Activated CD4-positive, alpha-beta T cell treated with anti-CD3 and anti-CD28 coated beads for 1 hour (primary cell): Measurements from ENCODE around the gene PRX.
A peak's percentile ranks its signal among the peaks of the same experiment; 100 is the strongest.
"Not testable (repeated sequence)": the region's sequence is repeated elsewhere in the genome, so short reads cannot be mapped to it uniquely, and the experiment has no call there.

Source experiments
- DNase-seq: peaks from one replicate; pipeline ENCODE4 v3.0.0-alpha.2; 2020

PRX gene, protein sequence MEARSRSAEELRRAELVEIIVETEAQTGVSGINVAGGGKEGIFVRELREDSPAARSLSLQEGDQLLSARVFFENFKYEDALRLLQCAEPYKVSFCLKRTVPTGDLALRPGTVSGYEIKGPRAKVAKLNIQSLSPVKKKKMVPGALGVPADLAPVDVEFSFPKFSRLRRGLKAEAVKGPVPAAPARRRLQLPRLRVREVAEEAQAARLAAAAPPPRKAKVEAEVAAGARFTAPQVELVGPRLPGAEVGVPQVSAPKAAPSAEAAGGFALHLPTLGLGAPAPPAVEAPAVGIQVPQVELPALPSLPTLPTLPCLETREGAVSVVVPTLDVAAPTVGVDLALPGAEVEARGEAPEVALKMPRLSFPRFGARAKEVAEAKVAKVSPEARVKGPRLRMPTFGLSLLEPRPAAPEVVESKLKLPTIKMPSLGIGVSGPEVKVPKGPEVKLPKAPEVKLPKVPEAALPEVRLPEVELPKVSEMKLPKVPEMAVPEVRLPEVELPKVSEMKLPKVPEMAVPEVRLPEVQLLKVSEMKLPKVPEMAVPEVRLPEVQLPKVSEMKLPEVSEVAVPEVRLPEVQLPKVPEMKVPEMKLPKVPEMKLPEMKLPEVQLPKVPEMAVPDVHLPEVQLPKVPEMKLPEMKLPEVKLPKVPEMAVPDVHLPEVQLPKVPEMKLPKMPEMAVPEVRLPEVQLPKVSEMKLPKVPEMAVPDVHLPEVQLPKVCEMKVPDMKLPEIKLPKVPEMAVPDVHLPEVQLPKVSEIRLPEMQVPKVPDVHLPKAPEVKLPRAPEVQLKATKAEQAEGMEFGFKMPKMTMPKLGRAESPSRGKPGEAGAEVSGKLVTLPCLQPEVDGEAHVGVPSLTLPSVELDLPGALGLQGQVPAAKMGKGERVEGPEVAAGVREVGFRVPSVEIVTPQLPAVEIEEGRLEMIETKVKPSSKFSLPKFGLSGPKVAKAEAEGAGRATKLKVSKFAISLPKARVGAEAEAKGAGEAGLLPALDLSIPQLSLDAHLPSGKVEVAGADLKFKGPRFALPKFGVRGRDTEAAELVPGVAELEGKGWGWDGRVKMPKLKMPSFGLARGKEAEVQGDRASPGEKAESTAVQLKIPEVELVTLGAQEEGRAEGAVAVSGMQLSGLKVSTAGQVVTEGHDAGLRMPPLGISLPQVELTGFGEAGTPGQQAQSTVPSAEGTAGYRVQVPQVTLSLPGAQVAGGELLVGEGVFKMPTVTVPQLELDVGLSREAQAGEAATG (N-terminal part only)

DNA sequence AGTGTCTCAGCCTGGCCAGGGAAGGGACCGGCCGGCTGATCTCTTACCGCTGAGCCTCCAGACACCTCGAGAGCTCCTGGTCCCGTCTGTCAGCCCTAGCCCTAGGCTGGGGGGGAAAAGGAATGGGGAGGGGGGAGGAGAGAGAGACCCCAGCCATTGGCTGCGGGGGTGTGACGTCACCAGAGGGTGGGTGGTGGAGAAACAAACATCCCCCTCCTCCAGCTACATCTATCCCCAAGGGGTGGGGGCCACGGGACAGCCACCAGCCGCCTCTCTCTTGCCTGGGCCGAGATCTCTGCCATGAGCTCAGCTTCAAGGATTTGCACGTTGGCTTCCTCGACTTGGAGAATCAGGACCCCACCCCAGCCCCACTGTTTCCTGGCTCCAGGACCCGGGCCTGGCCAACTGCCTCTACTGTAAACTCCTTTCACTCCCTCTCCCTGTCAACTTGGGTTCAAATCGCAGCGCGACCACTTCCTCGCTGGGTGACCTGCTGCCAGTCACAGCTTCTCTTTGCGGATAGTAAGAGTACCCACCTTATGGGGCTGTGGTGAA lies at the start of gene PRX:
Gene PRX (minus strand): TSS at position 88 of the 555 bp plus-strand sequence. CDS start 5,446 bp downstream, outside the sequence.
- DNase-seq = no peak

DNA sequence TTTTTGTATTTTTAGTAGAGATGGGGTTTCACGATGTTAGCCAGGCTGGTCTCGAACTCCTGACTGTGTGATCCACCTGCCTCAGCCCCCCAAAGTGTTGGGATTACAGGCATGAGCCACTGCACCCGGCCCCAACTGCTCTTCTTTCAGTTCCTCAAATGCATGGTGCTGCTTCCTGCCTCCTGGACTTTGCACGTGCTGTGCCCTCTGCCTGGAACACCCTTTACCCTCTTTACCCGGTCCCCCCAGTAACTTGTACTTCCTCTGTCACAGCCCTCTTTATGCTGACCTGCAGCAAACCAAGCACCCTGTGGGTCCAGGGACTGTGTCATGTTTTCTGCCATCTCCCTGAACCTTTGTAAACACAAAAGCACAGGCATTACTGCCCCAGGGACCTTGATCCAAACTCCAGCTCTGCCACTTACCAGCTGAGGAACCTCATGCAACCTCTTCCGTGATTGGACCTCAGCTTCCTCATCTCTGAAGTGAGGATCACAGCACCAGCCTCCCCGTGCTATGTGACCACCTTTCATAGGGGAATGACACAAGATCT lies 48.6 kb upstream of the PRX start:
- DNase-seq = no peak

DNA sequence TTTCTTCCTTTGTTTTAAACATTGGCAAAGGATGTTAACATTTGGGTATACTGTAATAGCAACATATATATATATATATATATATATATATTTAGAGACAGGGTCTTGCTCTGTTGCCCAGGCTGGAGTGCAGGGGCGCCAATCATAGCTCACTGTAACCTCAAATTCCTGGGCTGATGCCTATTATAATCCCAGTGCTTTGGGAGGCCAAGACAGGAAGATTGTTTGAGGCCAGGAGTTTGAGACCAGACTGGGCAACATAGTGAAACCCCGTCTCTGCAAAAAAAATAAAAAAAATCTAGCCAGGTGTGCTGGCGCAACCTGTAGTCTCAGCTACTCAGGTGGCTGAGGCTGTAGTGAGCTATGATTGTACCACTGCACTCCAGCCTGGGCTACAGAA lies 47.0 kb upstream of the PRX start:
- DNase-seq = no peak

DNA sequence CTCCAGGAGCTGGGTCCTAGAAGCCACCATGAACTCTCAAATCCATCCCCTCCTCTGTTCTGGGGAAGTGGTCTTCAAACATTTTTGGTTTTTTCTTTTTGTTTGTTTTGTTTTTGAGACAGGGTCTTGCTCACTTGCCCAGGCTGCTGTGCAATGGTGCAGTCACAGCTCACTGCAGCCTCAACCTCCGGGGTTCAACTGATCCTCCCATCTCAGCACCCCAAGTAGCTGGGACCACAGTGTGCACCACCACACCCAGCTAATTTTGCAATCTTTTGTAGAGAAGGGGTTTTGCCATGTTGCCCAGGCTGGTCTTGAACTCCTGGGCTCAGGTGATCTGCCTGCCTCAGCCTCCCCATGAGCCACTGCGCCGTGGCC lies 45.4 kb upstream of the PRX start:
- no peak for DNase-seq

DNA sequence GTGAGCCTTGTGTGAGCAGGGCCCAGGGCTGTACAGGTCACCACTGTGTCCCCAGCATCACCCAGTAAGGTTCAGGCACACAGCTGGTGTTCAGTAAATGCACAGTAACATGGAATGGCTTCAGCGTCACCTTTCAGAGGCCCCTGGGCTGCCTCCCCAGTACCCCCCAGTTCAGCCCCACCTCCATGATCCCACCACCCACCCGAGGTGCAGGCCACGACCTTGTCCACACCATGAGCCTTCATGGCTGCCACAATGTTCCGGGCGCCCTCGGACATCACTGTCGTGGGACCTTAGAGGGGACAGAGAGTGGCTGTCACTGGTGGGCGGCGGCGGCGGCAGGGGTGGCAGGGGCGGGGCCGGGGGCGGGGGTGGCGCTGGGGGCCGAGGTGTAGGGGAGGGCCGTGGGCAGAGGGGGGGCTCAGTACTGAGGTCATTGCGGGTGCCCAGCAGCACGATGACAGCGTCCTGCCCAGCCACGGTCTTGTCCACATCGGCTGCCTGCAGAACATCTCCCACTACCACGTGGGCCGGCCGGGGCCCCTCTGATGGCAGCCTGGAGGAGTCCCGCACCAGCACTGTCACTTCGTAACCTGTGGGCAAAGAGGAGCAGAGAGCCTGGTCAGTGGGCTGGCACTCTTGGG lies 44.9 kb upstream of the PRX start:
- no peak for DNase-seq

DNA sequence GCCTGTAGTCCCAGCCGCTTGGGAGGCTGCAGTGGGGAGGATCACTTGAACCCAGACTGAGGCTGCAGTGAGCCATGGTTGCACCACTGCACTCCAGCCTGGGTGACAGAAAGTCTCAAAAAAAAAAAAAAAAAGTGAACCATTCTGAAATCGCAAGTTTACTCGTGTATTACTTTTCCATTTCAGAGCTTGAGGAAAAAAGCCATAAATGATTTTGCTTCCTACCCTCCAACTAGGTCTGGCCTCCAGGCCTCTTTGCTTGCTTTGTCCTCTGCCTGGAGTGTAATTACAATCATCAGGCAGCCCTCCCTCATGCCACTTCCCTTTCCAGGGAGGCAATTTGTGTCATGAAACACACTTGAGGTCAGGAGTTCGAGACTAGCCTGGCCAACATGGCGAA lies 43.9 kb upstream of the PRX start:
- no peak for DNase-seq

DNA sequence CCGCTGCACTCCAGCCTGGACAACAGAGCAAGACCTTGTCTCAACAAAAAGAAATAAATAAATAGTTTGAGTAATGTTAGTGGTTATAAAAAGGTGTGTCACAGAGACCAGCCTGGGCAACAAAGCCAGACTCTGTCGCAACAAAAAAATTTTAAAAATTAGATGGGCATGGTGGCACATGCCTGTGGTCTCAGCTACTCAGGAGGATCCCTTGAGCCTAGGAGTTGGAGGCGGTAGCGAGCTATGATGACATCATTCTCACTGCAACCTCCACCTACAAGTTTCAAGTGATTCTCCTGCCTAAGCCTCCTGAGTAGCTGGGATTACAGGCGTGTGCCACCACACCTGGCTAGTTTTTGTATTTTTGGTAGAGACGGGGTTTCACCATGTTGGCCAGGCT lies 40.8 kb upstream of the PRX start:
- not testable (repeated sequence) for DNase-seq

DNA sequence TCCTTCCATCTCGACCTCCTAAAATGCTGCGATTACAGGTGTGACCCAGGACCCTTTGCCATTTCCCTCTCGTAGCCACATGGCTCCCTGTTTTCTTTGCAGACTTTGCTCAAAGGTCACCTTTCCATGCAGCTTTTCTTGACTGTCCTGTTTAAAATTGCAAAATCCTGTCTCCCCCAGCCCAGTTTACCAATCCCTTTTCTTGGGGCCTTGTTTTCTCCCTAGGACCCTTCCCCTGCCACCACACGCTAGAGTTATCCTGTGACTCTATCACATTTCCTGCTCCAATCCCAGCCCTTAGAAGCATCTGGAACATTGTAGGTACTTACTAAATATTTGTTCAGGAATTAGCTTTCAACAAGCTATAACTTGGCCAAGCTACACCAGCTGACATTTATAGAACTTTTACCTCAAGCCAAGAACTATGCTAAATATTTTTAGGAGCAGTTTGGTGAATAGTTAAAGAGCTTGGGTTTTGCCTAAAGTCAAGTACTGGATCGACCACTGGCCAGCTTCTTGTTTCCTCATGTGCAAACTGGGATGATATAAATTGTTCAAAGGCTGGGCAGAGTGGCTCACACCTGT lies 40.1 kb upstream of the PRX start:
- no peak for DNase-seq

DNA sequence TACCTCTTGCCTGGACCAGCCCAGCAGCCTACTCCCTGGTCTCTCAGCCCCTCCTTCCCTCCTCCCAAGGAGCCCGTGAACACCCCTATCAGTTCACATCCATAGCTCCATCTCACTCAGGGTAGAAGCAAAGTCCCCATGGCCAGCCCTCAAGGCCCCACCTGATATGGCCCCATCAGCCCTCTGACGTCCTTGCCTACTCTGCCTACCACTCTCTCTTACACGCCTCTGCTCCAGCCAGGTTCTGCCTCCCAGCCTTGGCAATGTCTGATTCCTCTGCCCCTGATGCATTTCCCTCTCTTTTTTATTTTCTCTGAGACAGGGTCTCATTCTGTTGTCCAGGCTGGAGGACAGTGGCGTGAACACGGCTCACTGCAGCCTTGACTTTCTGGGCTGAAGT lies 38.8 kb upstream of the PRX start:
- DNase-seq = no peak

DNA sequence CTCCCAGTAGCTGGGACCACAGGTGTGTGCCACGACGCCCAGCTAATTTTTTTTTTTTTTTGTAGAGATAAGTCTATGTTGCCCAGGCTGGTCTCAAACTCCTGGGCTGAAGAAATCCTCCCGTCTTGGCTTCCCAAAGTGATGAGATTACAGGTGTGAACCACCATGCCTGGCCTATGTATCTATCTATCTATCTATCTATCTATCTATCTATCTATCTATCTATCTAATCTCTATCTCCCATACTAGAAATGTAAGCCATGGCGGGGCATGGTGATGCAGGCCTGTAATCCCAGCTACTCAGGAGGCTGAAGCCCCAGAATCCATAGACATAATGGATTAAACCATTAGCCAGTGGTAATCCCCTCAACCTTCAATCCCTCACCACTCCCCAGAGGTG lies 37.5 kb upstream of the PRX start:
- DNase-seq = no peak

DNA sequence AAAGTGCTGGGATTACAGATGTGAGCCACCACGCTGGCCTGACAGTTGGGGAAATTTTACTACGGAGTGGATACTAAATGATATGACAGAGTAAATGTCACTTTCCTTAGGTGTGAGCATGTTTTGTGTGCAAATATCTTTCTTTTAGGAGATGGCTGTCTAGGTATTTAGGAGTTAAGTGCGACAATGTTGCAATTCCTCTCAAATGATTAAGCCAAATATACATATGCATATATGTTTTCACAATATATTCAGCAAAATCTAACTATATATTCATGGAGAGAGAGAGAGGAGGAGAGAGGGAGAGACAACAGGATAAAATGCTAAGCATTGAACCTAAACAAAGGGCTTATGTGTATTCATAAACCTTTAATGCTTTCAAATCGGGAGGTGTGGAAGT lies 36.3 kb upstream of the PRX start:
- no peak for DNase-seq

DNA sequence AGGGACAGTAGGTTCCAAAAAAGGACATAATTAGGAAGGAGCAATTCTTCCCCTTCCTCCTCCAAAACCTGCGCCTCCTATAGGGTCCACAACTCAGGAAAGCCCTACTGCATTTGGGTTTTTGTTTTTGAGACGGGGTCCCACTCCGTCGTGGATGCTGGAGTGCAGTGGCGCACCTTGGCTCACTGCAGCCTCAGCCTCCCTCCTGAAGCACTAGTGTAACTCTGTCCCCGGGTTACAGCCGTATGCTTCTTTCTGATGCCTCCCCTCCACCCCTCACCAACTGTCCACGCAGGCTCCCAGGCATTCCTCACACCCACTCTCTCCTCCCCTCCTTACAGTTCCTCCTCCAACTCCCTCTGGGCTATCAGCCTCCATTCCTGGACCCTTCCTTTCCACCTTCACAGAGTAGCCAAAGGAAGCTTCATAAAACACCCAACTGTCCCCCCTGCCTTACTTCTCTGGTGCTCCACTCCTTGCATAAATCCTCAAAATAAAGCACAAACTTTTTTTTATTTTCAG lies 33.1 kb upstream of the PRX start:
- DNase-seq = no peak

DNA sequence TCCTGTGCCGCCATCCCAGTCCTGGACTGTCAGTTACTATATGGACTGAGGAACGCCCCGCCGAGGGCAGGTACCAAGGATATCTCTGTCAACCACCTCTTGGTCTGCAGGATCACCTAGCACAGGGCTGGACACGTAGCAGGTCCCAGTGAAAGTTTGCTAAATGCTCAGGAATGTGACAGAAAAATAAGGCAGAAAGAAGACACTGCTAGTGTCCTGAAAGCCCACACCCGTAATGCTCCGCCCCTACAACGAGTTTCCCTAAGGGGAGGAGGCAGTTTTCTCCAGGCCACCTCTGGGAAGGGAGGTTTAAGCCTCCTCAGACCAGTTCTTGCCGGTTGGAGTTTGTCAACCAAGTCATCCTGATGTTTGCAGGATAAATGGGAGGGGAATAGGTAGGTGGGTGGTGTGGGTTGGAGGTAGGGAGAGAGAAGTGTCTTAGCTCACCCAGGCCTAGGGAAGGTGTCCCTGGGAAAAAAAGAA lies 32.6 kb upstream of the PRX start:
- no peak for DNase-seq

DNA sequence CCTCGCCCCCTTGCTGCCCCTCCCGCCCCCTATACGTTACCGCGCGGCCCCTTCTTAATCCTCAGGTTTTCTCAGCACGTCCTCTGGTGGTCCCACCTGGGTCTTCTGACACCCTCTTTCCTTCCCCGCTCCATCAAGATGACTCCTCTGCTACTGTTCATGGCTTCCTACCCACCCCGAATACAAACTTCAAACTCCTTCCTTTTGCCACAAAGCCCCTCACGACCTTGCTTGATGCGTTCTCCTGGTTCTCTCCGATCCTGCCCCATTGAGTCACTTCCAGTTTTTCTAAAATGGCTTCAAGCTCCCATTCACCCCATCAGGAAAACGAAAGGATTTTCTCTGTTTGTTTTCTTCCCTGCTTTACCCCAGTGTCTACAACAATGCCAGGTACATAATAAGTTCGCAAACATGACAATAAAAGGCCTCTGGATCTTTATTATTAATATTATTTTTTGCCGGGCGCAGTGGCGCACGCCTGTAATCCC lies 31.7 kb upstream of the PRX start:
- no peak for DNase-seq

DNA sequence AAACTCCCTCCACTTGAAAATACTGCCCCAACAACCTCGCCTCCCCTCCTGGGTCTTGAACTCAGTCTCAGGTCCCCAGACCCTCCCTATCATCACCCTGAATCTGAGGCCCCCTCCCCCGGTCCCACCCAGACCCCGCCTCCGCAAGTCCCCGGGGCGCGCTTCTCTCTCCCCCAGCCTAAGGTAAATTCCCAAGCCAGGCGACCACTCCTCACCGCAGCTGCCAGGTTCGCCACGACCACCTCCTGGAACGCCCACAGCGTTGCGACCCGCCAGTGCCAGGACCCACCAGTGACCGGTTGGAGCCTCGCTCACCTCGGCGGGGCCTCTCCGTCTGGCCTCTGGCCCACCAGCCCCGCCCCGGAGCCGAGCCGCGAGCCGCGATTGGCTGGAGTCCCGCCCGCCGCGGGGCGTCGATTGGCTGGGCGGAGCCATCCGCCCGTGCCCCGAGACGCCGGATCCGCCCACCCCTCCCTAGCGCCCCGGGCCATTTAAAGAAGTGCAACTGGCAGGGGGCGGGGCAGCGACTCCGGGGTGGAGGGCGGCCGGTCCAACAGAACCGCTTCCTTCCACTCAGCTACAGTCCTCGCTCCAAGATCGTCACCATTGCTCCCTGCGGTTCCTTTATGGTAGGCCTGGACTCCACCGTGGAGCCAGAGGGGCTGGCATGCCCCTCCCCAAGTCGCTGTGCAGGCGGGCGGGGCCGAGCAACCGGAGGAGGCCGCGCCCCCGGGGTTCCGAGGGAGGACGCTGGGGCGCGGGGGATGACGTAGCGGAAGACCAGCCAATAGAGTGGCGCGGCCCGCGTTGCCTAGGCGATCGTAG lies 31.0 kb upstream of the PRX start, which contains the start of gene SERTAD3:
Gene SERTAD3 (minus strand): TSS at position 336 of the 825 bp plus-strand sequence. CDS start 2,255 bp downstream, outside the sequence.
- DNase-seq = peak; percentile 92

DNA sequence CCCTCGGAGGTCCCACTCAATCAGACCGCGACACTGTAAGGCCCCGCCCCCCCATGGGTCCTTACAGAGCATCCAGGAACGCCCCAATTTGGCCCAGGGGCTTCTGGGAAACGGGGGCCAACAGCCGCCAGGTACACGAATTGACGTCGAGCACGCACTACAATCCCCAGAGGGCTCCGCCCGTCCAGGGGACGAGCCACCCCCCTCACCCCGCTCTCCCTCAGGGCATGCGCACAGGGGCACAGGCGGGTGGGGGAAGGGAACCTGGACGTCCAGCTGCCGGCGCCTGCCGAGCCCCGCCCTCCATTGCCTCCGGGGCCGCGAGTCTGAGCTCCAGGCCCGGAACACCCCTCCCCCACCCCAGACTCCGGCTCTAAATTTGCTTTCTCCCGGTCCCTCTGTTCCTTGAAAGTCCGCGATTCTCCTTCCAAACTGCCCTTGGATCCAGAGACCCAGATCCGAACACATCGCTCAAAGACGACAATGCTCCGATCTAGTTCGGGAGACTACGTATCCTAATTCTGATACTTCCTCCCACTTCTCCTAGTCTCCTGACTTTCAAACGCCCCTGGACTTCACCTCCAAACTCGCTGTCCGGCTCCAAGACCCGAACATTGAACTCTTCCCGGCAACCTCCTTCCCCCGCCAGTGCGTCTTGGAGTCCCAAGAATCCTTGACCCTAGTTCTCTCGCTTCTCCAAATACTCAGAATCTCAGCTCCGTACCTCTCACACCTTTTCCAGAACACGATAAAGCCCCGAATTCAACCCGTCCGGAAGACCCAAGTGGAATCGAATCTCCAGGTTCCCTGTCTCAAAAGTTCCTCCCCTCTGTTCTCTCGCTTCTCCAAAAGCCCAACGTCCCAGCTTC lies 30.2 kb upstream of the PRX start:
- peak; percentile 98 for DNase-seq

DNA sequence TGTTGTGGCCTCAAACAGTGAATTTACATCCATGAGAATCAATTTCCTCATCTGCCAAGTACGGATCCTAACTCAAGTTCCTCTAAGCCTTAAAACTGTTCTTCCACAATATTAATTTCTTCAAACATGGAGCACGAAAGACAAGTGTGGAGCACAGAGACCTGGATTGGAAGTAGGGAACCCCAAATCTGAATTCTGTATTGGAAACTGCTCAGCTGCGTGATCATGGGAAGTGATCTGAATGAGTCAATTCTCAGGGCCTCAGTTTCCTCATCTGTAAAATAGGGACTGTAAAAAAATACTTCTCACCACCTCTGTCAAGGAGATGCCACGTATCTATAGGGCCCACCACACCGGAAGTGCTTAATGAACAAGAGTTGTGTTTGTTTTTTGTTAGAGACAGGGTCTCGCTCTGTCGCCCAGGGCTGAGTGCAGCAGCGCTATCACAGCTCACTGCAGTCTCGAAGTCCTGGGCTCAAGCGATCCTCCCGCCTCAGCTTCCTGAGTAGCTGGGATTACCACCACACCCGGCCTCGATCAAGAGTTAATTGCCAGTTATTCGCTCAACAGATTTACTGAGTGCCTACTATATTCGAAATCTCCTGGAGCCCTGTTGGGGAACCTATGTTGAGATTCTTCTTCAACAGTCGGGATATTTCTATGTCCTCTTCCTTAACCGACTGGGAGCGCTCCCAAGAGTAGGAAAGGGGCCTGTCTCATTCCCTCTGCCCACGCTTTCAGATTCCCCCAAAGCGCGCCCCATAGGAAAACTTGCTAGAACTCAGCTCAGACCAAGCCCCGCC lies 29.4 kb upstream of the PRX start:
- DNase-seq = no peak

DNA sequence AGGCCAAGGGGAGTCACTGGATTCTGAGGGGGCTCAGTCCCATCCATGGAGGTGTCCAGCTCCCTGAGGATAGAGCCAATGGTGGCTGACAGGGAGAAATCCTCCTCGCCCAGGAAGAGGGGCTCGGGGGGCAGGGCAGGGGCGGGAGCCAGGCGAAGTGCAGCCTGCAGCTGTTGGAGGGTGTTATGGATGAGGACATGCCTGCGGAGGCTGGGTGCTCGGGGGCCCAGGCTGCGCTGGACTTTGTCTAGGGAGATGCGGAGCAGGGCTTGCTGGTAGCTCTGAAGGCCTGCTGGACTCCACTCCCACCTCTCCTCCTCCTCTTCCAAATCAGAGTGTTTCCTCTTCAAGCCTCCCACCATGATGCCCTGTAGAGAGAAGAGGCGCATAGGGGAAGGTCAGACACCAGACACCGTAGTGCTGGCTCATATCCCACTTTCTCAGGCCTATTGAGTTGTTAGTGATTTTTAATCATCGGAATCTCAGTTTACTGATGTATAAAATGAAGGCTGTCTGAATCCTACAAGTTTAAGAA lies 28.6 kb upstream of the PRX start:
- no peak for DNase-seq
